NCI-H1092 (cell line): Measurements from ENCODE around the gene SKAP1.
"Not testable (repeated sequence)": the region's sequence is repeated elsewhere in the genome, so short reads cannot be mapped to it uniquely, and the experiment has no call there.

Experiments used
- DNase-seq: peaks from one replicate; lab custom pipeline; 2025; lab: John Stamatoyannopoulos, UW

The SKAP1 gene

DNA sequence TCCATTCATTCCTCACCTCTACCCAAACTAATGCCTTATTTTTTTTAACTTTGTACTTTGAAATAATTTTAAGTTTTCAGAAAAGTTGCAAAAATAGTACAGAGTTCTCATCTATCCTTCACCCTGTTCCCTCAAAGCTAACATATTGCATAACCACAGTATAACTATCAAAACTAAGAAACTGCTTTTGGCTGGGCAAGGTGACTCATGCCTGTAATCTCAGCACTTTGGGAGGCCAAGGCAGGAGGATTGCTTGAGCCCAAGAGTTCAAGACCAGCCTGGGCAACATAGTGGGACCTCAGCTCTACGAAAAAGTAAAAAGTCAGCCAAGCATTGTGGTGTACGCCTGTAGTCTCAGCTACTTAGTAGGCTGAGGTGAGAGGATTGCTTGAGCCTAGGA, 147.7 kb downstream of the SKAP1 start:
- no peak for DNase-seq

DNA sequence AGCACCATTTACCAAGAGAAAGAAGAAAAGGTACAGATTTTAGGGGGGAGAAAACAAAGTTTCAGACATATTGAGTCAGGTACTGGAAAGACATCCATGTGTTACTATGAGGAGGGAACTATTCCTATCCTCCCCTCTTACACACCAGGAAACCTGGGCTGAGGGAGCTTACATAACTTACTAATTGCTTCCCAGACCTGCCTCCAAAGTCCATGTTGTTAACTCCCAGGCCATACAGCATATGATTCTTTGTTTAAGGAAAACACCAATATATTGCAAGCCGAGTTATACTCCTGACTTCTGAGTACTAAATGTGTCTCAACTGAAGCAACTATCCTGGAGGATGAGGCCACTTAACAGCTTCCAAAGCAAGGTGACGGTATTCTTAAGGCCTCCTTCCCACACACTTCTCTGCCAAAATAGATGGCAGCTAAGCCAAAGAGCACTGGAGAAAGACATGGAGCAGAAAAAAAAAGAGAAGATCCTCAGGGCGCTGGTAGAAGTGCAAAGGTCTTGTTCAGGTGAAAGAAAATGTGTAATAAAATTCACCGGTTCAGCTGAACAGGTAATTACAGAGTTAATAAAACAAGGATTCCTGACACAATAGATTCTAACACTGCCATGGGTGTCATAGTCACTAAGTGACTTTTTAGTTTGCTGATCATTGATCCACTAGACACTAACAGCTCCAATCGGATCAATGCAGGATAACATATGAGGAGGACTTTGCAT, 151.1 kb downstream of the SKAP1 start:
- no peak for DNase-seq

DNA sequence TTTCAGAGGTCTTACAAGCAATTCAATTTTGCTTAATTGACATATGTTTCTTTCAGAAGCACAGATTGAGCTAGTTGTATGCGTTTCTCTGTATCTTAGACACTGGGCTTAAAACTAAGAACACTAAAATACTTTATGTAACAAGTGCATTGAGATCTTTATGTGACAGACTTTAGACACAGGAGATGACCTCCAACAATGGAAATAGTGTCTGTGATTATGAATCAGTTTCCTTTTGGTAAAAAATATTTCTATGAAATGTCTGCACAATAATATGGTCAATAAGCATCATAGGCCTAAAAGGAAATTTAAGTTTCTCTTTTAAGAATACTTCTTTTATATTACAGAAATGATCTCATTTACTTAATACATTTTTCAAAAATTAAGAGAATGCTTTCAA, 153.2 kb downstream of the SKAP1 start:
- no peak for DNase-seq

DNA sequence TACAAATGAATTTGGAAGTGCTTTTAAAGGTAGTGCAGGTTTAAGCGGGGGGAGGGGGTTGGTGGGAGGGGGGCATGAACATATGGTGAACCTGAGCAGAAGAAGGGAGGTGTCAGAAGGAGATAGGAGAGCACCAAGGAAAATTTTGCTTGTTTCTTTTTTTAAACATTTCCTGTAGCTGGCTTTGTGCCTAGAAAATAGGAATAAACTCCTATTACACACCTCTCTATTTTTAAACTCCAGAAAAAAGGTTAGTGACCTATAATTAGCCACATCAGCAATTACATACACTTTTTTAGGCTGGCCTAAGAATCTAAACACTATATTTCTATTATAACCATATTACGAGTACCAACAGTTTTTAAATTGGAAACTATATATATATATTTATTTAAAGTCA, 159.1 kb downstream of the SKAP1 start:
- no peak for DNase-seq

DNA sequence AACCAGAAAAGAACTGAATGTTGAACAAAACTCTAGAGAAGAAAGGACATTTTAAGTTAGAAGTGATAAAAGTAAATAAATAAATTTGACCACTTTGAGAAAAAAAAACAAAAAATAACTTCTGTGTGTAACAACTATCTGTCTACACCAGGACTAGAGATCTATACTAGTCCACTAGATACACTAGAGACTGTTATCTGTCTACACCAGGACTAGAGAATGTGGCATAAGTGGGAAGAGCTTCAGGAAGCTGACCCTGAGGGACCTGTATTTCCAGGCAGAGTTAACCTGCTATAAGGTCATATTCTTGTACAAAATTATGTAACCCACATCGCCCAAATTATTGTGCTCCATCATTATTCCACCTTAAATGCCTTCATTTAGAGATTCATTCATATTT, 160.8 kb downstream of the SKAP1 start:
- no peak for DNase-seq

DNA sequence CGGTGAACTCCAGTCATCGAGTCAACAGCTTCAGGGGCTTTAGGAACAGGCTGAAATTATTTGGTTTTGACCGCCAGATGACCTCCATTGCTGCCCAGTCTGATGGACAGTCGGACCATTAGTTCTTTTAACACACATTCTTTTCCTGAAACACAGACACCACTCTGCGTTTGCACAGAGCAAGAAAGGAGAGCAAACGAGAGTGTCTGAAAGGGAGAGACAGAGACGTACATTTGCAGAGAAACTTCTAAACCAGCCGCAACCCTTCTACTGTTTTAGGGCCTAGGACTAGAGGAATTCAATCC, 166.3 kb downstream of the SKAP1 start:
- no peak for DNase-seq

DNA sequence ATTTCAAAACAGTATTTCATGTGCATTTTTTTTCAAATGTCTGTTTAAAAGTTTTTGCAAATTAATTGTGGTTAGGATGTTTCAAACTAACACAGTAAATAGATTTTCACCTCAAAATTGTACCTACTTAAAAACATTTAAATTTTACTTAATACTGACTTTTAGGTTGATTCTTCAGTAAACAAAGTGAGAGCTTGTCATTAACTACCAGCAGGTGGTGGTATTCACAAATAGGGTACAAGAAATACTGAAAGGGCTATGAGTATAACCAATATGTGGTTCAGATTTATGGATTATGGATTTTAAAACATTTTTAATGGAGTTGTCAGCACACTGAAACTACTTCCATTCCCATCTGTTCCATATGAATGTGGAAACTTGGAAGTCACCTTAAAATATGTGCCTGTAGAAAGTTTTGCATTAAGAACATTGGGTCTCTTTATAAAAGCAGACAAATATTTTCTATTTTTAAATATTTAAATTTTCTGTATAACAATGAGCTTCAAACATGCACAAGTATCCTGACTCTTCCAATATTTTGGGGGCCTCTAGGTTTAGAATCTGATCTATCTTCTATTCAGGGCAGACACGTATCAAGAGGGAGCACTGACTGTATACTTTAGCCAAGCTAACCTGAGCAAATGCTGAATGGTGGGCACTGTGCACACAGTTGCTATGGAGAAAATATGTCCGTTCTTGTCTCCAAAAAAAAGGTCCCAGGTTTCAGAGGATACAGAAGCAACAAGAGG, 166.9 kb downstream of the SKAP1 start:
- DNase-seq: peak; percentile 15

DNA sequence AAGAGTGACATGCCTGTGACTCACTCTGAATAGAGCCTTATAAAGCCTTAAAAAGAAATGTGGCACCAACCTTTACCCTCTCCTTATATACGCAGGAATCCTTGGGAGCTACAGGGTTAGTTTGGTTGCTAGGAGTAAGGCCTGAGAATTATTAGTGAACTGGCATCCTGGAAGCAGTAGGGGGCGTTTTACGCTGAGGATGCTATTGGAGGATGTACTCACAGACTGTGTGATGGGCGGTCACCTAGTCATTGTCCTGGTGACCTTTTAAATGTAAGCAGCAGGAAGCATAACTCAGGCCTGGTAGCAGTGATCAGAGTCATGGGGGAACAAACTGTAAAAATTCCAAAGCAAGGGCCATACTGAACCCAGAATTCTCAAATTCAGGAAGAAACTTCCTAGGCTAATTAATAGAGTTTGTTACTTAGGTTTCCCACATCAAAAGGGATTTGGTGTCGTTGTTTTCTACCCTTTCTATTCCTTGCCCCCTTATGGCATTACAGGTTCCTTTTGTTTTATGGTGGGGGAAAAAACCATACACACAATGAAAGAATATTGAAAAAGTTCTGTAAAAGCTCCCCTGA, 168.6 kb downstream of the SKAP1 start:
- DNase-seq: peak; percentile 9

DNA sequence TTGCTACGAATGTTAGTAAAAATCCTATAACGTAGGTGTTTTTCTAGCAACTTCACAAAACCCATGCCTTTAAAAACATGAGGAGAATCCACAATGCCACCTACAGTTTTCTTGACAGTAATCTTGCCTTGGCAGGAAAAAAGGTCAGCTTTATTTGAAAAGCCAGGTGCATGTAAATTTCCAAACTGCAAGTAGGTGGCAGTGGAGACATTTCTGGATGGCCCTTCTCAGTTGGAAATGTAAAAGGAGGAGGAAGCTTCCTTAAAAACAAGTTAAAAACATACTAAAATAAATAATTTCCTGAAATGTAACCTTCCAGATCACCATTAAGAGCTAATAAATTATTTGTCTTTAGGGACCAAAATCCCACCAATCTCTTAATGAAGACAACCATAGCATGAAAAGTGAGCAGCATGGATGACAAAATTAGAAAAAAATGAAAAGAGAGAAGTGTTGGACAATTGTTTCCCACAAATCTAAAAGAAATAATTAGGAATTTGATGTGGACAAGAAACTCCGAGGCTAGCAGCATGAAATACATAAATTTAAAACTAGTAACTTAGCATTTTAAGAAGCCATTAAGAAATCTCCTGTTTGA, 170.2 kb downstream of the SKAP1 start:
- peak; percentile 43 for DNase-seq

DNA sequence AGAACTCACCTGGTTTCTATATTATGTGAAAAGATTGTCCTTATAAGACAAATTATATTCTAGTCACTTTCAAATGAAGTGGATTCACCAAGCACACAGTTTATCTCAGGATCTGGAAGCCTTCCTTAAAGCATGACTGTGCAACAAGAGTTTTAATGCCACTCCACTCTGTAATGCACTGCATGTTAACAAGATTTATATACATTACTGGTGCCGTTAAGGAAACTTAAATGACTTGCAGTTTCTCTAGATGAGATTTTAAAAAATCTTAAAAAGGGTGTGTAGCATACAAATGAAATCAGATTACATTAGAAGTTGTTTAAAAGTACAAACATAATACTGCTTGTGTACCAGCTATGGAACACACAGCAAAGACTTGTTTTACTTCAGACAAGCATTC, 171.7 kb downstream of the SKAP1 start:
- no peak for DNase-seq

DNA sequence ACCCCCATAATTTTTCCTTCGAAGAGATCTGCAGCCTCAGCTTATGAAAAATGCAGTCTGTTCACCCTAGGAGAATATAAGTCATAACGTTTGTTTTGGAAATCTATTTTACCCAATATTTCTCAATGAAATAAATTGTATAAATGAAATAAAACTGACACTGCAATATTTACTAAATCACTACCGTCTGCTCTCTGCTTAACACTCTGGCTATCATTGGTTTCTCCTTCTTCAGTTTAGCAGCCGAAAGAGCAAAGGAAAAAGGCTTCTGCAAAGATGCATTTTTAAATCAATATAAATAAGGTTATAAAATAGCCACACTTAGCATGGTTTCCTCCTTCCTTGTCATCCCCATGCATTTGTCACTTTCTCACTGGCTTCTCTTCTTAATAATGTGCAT, 174.3 kb downstream of the SKAP1 start:
- no peak for DNase-seq

DNA sequence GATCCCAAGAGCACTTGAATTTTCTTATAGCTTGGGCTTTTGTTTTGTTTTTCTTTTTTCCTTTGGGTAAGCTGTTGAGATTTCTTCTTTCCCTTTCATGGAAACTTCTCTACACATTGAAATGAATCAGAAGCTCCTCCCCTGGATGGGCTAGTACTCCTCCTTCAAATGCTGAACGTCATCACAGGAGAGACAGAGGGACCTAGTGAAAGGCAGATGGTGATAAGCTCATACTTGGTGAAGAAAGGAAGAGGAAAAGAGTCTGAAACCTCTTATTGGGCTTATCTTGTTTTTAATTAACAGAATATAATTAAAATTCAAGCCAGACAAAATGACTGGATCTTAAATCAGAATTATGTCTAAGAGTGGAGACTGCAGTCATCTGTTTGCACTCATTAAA, 175.1 kb downstream of the SKAP1 start:
- no peak for DNase-seq

DNA sequence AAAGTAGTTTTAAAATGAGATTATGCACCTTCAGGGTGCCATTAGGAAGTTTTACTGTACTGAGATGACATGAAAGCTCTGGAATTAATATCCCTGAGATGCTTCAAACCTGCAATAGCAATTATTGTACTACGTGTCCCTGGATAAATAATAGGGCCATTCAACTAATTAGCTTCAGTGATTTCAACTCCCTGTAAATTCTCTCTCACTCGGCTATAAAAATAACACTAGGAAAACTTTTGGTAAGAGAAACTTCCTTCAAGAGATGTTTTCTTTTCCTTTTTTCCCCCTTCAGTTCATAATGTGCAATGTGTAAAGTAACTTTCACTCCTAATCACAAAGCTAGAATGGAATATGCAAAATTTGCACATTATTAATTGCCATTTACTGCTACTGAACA, 176.0 kb downstream of the SKAP1 start:
- DNase-seq: no peak

DNA sequence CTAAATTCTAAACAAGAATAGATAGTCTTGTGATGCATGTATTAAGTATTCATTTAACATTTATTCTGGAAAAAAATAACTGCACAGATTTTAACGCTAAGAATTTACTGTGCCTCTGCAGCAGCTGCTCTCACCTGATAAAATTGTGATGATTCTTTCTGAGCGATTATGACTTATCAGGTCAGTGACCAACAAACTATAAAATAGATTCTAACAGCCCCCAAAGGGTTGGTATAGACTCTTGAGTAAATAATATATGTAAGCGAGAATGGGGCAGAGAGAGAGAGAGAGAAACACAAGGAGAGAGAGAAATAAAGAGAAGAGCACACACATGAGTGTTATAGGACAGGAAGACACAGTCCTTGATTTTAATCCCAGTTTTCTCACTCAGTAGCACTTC, 178.1 kb downstream of the SKAP1 start:
- no peak for DNase-seq

DNA sequence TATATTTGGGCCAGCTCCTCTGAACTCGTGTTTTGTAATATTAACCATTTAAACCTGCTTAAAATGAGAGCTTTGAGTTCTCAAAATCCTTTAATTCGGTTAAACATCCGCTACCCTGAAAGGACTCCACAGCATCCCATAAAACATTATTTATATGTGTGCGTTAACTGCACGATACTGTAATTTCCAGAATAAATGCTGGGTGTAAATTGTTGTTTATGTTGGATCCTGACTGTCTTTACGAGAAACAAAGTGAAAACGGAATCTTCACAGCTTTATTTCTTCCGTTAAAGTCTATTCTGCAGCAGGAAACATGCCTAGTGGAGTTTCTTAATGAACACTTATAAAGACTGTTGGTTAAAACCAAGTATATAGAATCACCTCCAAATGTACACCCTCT, 179.1 kb downstream of the SKAP1 start:
- no peak for DNase-seq

DNA sequence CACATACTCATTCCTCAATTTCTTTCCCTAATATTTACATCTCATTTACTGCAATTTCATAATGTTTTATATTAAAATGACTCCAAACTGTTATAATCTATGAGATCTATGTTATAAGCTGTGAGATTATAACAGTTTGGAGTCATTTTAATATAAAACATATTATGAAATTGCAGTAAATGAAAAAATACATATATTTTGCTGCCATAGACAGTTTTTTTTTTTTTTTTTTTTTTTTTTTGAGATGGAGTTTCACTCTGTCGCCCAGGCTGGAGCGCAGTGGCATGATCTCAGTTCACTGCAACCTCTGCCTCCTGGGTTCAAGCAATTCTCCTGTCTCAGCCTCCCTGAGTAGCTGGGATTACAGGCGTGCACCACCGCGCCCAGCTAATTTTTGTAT, 180.0 kb downstream of the SKAP1 start:
- not testable (repeated sequence) for DNase-seq

DNA sequence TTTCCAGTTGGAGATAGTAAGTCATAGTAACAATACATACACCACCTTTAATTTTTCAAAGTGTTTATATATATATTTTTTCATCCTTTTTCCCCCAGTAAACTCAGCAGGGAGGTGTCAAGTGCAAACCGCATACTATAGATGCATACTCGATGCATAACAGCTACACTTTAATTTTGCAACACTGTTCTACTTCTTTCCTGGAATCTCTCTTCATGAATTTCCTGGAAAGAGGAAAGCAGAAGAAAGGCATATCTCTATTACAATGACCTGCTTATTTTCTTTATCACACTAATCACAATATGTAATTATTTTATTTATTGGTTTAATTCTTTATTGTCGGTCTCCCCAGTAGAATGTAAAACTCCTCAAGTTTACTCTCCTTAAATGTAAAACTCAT, 182.4 kb downstream of the SKAP1 start:
- DNase-seq: no peak

DNA sequence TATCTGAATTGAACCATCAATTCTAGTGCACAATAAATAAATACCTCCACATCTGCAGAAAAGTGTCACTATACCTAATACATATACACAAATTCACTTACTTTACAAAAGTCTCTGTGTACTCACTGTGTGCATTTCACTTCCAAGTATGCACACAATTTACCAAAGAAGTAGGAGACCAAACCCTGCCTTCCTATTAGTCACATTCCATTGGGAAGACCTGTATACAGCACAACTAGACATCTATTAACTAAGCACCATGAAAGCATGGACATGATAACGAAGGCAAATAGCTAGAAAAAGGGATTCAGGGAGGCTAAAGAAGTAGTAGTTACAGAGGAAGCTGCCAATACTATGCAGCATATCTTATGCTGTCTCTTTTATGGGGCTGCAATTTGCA, 183.0 kb downstream of the SKAP1 start:
- DNase-seq: no peak

DNA sequence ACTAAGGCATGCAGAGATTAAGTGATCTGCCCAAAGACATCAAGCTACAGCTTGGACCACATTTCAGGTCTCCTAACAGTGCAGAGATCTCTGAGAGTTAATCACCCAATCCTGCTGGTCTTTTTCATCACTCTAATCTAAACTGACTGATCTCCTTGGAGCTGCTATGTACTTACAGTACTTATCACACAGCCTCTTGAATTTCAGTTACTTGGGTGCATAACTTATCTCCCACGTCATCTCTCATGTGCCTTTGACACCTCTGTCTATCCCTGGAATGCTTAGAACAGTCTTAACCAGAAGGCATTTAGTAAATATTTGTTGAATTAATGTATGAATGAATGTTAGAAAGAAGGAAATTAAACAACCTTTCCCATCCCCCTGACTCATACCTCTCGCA, 183.4 kb downstream of the SKAP1 start:
- no peak for DNase-seq

DNA sequence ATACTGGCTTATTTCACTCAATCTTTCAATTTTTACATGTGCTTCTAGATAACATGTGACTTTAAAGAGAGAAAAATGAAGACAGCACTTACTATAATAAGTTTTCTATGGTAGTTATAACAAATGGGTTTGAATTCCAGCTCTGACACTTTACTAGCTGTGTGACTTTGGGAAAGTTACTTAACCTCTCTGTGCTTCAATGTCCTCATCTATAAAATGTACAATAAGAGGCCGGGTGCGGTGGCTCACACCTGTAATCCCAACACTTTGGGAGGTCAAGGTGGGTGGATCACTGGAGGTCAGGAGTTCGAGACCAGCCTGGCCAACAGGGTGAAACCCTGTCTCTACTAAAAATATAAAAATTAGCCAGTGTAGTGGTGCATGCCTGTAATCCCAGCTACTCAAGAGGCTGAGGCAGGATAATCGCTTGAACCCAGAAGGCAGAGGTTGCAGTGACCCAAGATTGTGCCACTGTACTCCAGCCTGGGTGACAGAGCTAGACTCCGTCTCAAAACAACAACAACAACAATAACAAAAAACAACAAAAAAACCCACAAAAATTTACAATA, 184.5 kb downstream of the SKAP1 start:
- DNase-seq: not testable (repeated sequence)

DNA sequence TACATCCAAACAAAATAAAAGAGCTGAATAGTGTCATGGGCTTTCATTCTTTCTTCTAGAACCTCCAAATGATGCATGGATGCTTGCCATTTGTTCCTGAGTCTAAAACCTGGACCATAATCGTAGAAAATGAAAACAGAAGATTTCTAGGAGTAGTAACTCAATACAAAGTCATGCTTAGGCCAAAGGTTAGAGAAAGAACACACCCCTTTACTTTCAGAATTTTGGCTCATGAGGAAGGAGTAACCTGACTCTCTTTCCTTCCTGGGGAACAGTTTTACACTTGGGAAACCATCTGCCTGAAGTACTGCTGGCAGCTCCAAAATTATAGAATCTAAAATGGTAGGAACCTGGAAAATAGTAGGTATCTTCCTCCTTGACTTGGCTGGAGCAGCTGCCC, 185.2 kb downstream of the SKAP1 start:
- DNase-seq: no peak

DNA sequence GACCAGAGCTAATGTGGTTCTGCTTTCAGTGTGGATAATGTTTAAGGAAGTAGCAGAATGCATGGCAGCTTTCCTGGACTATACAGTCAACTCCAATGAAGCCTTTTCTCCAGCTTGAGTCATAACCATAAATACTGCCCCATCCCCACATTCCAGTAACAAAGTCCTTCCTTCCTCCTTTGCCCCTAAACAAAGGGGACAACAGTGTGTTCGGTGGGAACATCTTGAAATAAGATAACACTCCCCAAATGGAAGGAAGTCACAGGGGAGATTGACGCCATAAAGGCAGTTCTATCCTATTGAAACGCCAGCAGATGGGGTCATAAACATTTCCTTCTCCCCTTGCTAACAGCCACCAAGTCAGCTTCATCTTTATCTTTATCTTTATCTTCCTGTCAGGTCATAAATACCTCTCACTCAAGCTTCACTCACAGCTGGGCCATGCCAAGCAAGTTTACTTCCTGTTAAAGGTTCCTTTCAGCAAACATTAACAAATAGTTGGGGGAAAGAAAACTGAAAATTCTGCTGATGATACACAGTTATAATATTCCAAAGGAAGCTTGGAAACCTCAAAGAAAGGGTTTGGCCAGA, 185.8 kb downstream of the SKAP1 start:
- DNase-seq: no peak
